Stimulated activated naive CD4-positive, alpha-beta T cell (primary cell): Measurements from ENCODE around the gene ENAM.
A peak's percentile ranks its signal among the peaks of the same experiment; 100 is the strongest.
"Not testable (repeated sequence)": the region's sequence is repeated elsewhere in the genome, so short reads cannot be mapped to it uniquely, and the experiment has no call there.

ENCODE experiments used
- DNase-seq, 6 experiments: peaks; one replicate each; lab custom pipeline; 2025; lab: John Stamatoyannopoulos, UW

The ENAM gene

GRCh38 chr4:70676554-70677090, 48.1 kb downstream of the ENAM start:
- no peak for DNase-seq

- no peak for DNase-seq
Observed at GRCh38 chr4:70678383-70678999, 49.9 kb downstream of the ENAM start.

DNA sequence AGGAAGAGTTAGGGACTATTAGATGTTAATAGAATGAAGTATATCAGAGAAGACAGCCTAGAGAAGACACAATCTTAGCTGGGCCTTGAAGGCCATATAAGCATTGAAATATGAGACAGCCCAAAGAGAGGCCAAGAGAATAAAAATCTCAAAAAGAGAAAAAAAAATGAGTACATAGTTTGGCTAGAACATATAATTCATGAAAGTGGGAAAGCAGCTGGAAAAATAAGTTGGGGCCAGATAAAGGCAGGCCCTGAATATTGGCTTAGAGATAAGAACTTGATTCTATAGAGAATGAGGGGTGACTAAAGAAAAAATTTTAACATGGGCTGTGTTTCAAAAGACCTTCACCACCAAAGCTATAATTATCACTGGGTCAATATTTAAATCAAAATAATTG, 52.4 kb downstream of the ENAM start:
- no peak for DNase-seq

DNA sequence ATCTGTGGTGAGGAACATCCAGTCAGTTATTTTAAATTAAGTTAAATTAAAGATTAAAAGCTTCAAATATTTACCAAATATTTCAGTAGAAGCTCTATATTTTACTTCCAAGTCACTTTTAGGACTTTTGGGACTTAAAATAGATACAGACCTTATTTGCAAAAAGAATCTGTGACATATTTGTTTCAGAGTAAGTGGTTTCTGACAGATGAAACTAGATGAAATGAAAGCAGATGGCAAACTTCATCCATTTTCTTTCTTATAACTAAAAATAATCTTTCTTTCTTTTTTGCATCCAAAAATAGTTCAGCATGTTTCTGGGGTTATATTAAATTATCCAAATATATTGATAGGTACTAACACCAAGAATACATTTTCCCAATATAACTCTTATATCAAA, 53.2 kb downstream of the ENAM start:
- no peak for DNase-seq

GRCh38 chr4:70682142-70682541, 53.6 kb downstream of the ENAM start:
- DNase-seq = not testable (repeated sequence)

DNA sequence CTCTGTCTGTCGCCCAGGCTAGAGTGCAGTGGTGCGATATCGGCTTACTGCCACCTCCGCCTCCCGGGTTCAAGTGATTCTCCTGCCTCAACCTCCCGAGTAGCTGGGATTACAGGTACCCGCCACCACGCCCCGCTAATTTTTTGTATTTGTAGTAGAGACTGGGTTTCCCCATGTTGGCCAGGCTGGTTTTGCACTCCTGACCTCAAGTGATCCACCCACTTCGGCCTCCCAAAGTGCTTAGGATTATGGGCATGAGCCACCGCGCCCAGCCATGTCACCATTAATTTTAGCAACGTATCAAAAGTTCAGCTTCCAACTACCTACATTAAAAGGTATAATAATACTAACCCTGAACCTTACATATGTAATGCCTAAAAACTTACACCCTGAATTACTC, 58.8 kb downstream of the ENAM start:
- DNase-seq = no peak

GRCh38 chr4:70687821-70688794, 59.6 kb downstream of the ENAM start, which contains the start of gene UTP3:
Gene UTP3 (plus strand): TSS chr4:70688532. CDS start chr4:70688678, 146 bp downstream.
- DNase-seq = peak; percentile 86 to 92 (median 90)

DNA sequence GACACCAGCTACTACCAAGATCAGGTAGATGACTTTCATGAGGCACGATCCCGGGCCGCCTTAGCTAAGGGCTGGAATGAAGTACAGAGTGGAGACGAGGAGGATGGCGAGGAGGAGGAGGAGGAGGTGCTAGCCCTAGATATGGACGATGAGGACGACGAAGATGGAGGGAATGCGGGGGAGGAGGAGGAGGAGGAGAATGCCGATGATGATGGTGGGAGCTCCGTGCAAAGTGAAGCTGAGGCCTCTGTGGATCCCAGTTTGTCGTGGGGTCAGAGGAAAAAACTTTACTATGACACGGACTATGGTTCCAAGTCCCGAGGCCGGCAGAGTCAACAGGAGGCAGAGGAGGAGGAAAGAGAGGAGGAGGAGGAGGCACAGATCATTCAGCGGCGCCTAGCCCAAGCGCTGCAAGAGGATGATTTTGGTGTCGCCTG, 60.3 kb downstream of the ENAM start:
- peak in 2 of 6 experiments; percentile 10 to 36 for DNase-seq

DNA sequence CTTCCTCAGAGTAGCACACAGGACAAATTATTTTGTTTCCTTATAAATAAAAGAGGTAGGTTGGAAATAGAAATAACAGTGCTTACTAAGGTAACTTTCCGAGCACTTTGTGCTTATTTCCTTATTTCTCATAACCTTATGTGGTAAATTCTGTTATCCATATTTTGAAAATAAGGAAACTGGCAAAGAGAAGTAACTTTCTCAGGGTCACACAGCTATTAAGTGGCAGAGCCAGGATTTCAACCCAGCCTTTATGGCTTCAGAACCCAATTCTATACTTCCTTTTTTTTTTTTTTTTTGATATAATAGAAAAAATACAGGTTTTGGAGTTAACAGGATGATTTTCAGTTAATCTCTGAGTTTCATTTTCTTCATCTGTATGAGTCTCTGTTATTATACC, 63.1 kb downstream of the ENAM start:
- DNase-seq = no peak

- DNase-seq = not testable (repeated sequence)
Observed at GRCh38 chr4:70694633-70695032, 66.1 kb downstream of the ENAM start.
